ENCODE data around the gene CAMK2G.

Gene CAMK2G

GRCh38 chr10:73763343-73763742 is 111.0 kb downstream of the CAMK2G start:
- DNase-seq: no peak

- DNase-seq: no peak
These were observed 111.4 kb downstream of the CAMK2G start for GRCh38 chr10:73762915-73763314.
